Neural crest cell (in vitro differentiated cells): Measurements from ENCODE around the gene GJA1. TPM values are rescaled to one million over a fixed set of nuclear protein-coding genes. Genes with fewer than 3 reads are reported as not detected.

Experiments
- DNase-seq: peaks from one replicate; pipeline ENCODE4 v3.0.0; 2021; ENCODE audit warnings: low read depth, mixed read lengths, low spot score
- H3K27ac Mint-ChIP-seq: one replicate; pipeline ENCODE4 v1.8.0; 2021; ENCODE audit warnings: mild to moderate bottlenecking, mixed read lengths; ENCODE audit not compliant: unreplicated experiment
- H3K27me3 Mint-ChIP-seq: 2 replicates; pipeline ENCODE4 v1.8.0; 2021; ENCODE audit warnings: low read depth, mild to moderate bottlenecking, mixed read lengths
- H3K36me3 Mint-ChIP-seq: 2 replicates; pipeline ENCODE4 v1.8.0; 2021; ENCODE audit warnings: low read depth, mild to moderate bottlenecking, mixed read lengths
- H3K4me1 Mint-ChIP-seq: 2 replicates; pipeline ENCODE4 v1.8.0; 2021; ENCODE audit warnings: mixed read lengths
- H3K4me3 Mint-ChIP-seq: one replicate; pipeline ENCODE4 v1.8.0; 2021; ENCODE audit warnings: mild to moderate bottlenecking, mixed read lengths
- H3K9me3 Mint-ChIP-seq: 2 replicates; pipeline ENCODE4 v1.8.0; 2021; ENCODE audit warnings: mixed read lengths
- CTCF ChIP-seq: fragments of 200-600 bp; sonication (generic); conservative IDR thresholded peaks from 2 replicates; pipeline ENCODE4 v1.5.0; 2021; ENCODE audit warnings: antibody characterized with exemption, mild to moderate bottlenecking
- total RNA-seq: library from RNA; stranded (reverse); gene quantifications from 2 replicates; pipeline ENCODE4 v1.2.1, GENCODE V29; 2021

GJA1 gene
- total RNA-seq, 1 donor from 2014 or later, result 91.2 TPM

- H3K4me3 Mint-ChIP-seq, result no peak overlapping the region
Observed at GRCh38 chr6:121485359-121485811, 49.9 kb downstream of the GJA1 start.

DNA sequence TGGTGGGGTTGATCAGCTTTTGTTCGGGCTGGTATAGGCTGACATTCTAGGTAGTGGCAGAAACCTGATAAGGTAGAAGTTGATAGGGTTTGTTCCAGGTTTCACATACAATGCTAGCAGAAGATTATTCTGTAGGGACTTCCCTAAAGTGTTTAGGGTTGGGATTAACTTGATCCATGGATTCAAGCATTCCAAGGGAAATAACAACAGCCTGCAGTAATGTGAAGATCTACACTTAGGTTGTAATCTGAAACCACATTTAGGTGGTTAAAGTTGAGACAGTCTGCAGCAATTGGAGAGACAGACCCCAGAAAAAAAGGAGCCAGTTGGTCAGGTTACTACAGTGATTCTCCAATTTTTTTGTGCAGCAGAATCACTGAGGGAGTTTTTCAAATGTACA is 56.1 kb downstream of the GJA1 start:
- H3K36me3 Mint-ChIP-seq, result no peaks in the 10 kb centered on the region
- H3K27ac Mint-ChIP-seq, result no peak overlapping the region
- peaks cover 4% of the 10 kb centered on the region for H3K4me1 Mint-ChIP-seq
- H3K9me3 Mint-ChIP-seq, result no peaks in the 10 kb centered on the region
- no peaks in the 10 kb centered on the region for H3K27me3 Mint-ChIP-seq
- no peak for DNase-seq
- H3K4me3 Mint-ChIP-seq, result no peak overlapping the region
- TF ChIP-seq CTCF, result no peak

More at GRCh38 chr6:121485359-121485811, 49.9 kb downstream of the GJA1 start:
- DNase-seq, result no peak
- H3K27me3 Mint-ChIP-seq, result no peaks in the 10 kb centered on the region
- H3K4me1 Mint-ChIP-seq, result peaks cover 20% of the 10 kb centered on the region
- TF ChIP-seq CTCF, result no peak
- H3K9me3 Mint-ChIP-seq, result no peaks in the 10 kb centered on the region
- H3K27ac Mint-ChIP-seq, result no peak overlapping the region
- H3K36me3 Mint-ChIP-seq, result no peaks in the 10 kb centered on the region

- Mint-ChIP-seq H3K4me3 (no peak overlapping the region), H3K9me3 (no peaks in the 10 kb centered on the region), H3K36me3 (no peaks in the 10 kb centered on the region), H3K27me3 (no peaks in the 10 kb centered on the region), H3K27ac (no peak overlapping the region), H3K4me1 (peaks cover 4% of the 10 kb centered on the region)
- TF ChIP-seq CTCF, result no peak
- DNase-seq, result no peak
Observed at GRCh38 chr6:121492536-121492935, 57.1 kb downstream of the GJA1 start.

DNA sequence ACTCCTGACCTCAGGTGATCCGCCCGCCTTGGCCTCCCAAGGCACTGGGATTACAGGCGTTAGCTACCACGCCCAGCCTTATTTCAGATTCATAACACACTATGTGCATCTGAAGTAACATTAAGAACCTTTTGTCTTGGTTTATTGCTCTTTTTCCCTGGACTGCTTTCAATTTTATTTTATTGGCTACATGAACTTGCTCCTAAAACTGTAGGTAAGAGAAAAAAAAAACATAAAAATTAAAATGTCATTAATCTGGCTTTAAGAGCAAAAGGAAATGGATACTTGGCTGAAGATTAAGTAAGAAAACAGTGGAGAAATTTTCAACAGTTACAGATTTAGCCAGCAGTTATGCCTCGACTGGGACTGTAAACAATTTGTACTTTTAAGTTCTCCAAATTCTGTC is 62.5 kb downstream of the GJA1 start:
- no peaks in the 10 kb centered on the region for H3K27me3 Mint-ChIP-seq
- H3K27ac Mint-ChIP-seq, result no peak overlapping the region
- no peaks in the 10 kb centered on the region for H3K36me3 Mint-ChIP-seq
- H3K4me3 Mint-ChIP-seq, result no peak overlapping the region
- DNase-seq, result no peak
- no peaks in the 10 kb centered on the region for H3K4me1 Mint-ChIP-seq
- no peak for TF ChIP-seq CTCF
- H3K9me3 Mint-ChIP-seq, result no peaks in the 10 kb centered on the region

GRCh38 chr6:121498481-121499276 is 63.2 kb downstream of the GJA1 start:
- H3K36me3 Mint-ChIP-seq, result no peaks in the 10 kb centered on the region
- no peaks in the 10 kb centered on the region for H3K4me1 Mint-ChIP-seq
- DNase-seq, result no peak
- no peak overlapping the region for H3K27ac Mint-ChIP-seq
- H3K27me3 Mint-ChIP-seq, result no peaks in the 10 kb centered on the region
- no peak for TF ChIP-seq CTCF
- no peak overlapping the region for H3K4me3 Mint-ChIP-seq
- no peaks in the 10 kb centered on the region for H3K9me3 Mint-ChIP-seq

Other genes with a start within 250 kb of the GJA1 start
- gene TBC1D32, start 101.2 kb upstream of the GJA1 start, total RNA-seq, result 11.3 and 13.6 TPM in 2 replicates